ENCODE data around the gene SPATA9.

The SPATA9 gene

GRCh38 chr5:95727764-95728191 is 45.0 kb upstream of the SPATA9 start:
- Histone ChIP-seq H3K27me3 (ENCODE audit: control insufficient read depth, low read length) (peaks cover 54% of the 10 kb centered on the region), H3K4me2 (ENCODE audit: low read length) (no peak overlapping the region), H3K79me2 (ENCODE audit: control insufficient read depth, low read length) (no peaks in the 10 kb centered on the region), H3K4me1 (ENCODE audit: control insufficient read depth, low read length) (peaks cover 6% of the 10 kb centered on the region; the same call in 1 of the 2 replicates), H3F3A (ENCODE audit: control insufficient read depth, insufficient read depth) (no peaks in the 10 kb centered on the region), H3K9me3 (ENCODE audit: control insufficient read depth, insufficient read depth, low read length) (no peaks in the 10 kb centered on the region), H3K27ac (ENCODE audit: low read depth, low read length) (no peak overlapping the region), H3K9me2 (replicated peaks; ENCODE audit: control insufficient read depth, low read length) (no peaks in the 10 kb centered on the region), H3K36me3 (ENCODE audit: control insufficient read depth, low read length) (no peaks in the 10 kb centered on the region), H4K20me1 (ENCODE audit: control insufficient read depth, insufficient read depth, low read depth, low read length) (no peaks in the 10 kb centered on the region), H3K4me3 (ENCODE audit: low read length) (no peak overlapping the region)
- TF ChIP-seq EZH2phosphoT487 (IDR thresholded peaks at IDR 0.05; ENCODE audit: borderline replicate concordance, low read length), result no peak
- TF ChIP-seq, protein P1, sequence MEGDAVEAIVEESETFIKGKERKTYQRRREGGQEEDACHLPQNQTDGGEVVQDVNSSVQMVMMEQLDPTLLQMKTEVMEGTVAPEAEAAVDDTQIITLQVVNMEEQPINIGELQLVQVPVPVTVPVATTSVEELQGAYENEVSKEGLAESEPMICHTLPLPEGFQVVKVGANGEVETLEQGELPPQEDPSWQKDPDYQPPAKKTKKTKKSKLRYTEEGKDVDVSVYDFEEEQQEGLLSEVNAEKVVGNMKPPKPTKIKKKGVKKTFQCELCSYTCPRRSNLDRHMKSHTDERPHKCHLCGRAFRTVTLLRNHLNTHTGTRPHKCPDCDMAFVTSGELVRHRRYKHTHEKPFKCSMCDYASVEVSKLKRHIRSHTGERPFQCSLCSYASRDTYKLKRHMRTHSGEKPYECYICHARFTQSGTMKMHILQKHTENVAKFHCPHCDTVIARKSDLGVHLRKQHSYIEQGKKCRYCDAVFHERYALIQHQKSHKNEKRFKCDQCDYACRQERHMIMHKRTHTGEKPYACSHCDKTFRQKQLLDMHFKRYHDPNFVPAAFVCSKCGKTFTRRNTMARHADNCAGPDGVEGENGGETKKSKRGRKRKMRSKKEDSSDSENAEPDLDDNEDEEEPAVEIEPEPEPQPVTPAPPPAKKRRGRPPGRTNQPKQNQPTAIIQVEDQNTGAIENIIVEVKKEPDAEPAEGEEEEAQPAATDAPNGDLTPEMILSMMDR (IDR thresholded peaks at IDR 0.05; ENCODE audit: low read depth, low read length, poor library complexity, severe bottlenecking), result no peak

- no peaks in the 10 kb centered on the region for H4K20me1 ChIP-seq (ENCODE audit: control insufficient read depth, insufficient read depth, low read depth, low read length)
- H3K27me3 ChIP-seq (ENCODE audit: control insufficient read depth, low read length), result peaks cover 47% of the 10 kb centered on the region
- no peaks in the 10 kb centered on the region for H3F3A ChIP-seq (ENCODE audit: control insufficient read depth, insufficient read depth)
- H3K4me2 ChIP-seq (ENCODE audit: low read length), result no peak overlapping the region
- H3K27ac ChIP-seq (ENCODE audit: low read depth, low read length), result no peak overlapping the region
- H3K36me3 ChIP-seq (ENCODE audit: control insufficient read depth, low read length), result no peaks in the 10 kb centered on the region
- peaks cover 6% of the 10 kb centered on the region; the same call in 1 of the 2 replicates for H3K4me1 ChIP-seq (ENCODE audit: control insufficient read depth, low read length)
- no peak overlapping the region for H3K4me3 ChIP-seq (ENCODE audit: low read length)
- H3K9me2 ChIP-seq (replicated peaks; ENCODE audit: control insufficient read depth, low read length), result no peaks in the 10 kb centered on the region
- H3K79me2 ChIP-seq (ENCODE audit: control insufficient read depth, low read length), result no peaks in the 10 kb centered on the region
- no peaks in the 10 kb centered on the region for H3K9me3 ChIP-seq (ENCODE audit: control insufficient read depth, insufficient read depth, low read length)
- TF ChIP-seq, protein P1 (IDR thresholded peaks at IDR 0.05; ENCODE audit: low read depth, low read length, poor library complexity, severe bottlenecking), result no peak
- no peak for TF ChIP-seq EZH2phosphoT487 (IDR thresholded peaks at IDR 0.05; ENCODE audit: borderline replicate concordance, low read length)
Measured at GRCh38 chr5:95726811-95727763, 44.3 kb upstream of the SPATA9 start.

GRCh38 chr5:95725937-95726810 is 43.4 kb upstream of the SPATA9 start:
- Histone ChIP-seq H4K20me1 (ENCODE audit: control insufficient read depth, insufficient read depth, low read depth, low read length) (no peaks in the 10 kb centered on the region), H3K9me3 (ENCODE audit: control insufficient read depth, insufficient read depth, low read length) (no peaks in the 10 kb centered on the region), H3K27me3 (ENCODE audit: control insufficient read depth, low read length) (peaks cover 38% of the 10 kb centered on the region), H3F3A (ENCODE audit: control insufficient read depth, insufficient read depth) (no peaks in the 10 kb centered on the region), H3K27ac (ENCODE audit: low read depth, low read length) (no peak overlapping the region), H3K4me1 (ENCODE audit: control insufficient read depth, low read length) (no peaks in the 10 kb centered on the region; the same call in 1 of the 2 replicates), H3K36me3 (ENCODE audit: control insufficient read depth, low read length) (no peaks in the 10 kb centered on the region), H3K79me2 (ENCODE audit: control insufficient read depth, low read length) (no peaks in the 10 kb centered on the region), H3K4me2 (ENCODE audit: low read length) (no peak overlapping the region), H3K9me2 (replicated peaks; ENCODE audit: control insufficient read depth, low read length) (no peaks in the 10 kb centered on the region), H3K4me3 (ENCODE audit: low read length) (no peak overlapping the region)
- TF ChIP-seq EZH2phosphoT487 (IDR thresholded peaks at IDR 0.05; ENCODE audit: borderline replicate concordance, low read length), result no peak
- TF ChIP-seq, protein P1 (IDR thresholded peaks at IDR 0.05; ENCODE audit: low read depth, low read length, poor library complexity, severe bottlenecking), result no peak
